Measurements from ENCODE around the gene MARK2.
A peak's percentile ranks its signal among the peaks of the same experiment; 100 is the strongest.
"Not testable (repeated sequence)": the region's sequence is repeated elsewhere in the genome, so short reads cannot be mapped to it uniquely, and the experiment has no call there.

Gene MARK2

GRCh38 chr11:63854696-63855095 lies 15.8 kb downstream of the MARK2 start:
- DNase-seq (ENCODE audit: low spot score), result no peak

GRCh38 chr11:63855975-63856374 lies 17.1 kb downstream of the MARK2 start:
- DNase-seq (ENCODE audit: low spot score), result no peak

- no peak for DNase-seq (ENCODE audit: low spot score)
Observed at GRCh38 chr11:63858628-63859550, 20.0 kb downstream of the MARK2 start.

- no peak for DNase-seq (ENCODE audit: low spot score)
Observed at GRCh38 chr11:63862923-63863322, 24.0 kb downstream of the MARK2 start.

- not testable (repeated sequence) for DNase-seq (ENCODE audit: low spot score)
Observed at GRCh38 chr11:63863620-63864019, 24.7 kb downstream of the MARK2 start.

GRCh38 chr11:63866211-63866610 lies 27.3 kb downstream of the MARK2 start:
- no peak for DNase-seq (ENCODE audit: low spot score)

- DNase-seq (ENCODE audit: low spot score), result no peak
Observed at GRCh38 chr11:63867511-63867910, 28.6 kb downstream of the MARK2 start.

GRCh38 chr11:63868399-63869064 lies 29.6 kb downstream of the MARK2 start:
- no peak for DNase-seq (ENCODE audit: low spot score)

- no peak for DNase-seq (ENCODE audit: low spot score)
Observed at GRCh38 chr11:63869171-63869591, 30.3 kb downstream of the MARK2 start.

GRCh38 chr11:63869683-63870082 lies 30.8 kb downstream of the MARK2 start:
- DNase-seq (ENCODE audit: low spot score), result no peak

- no peak for DNase-seq (ENCODE audit: low spot score)
Observed at GRCh38 chr11:63870351-63871140, 31.6 kb downstream of the MARK2 start.

- peak; percentile 92 for DNase-seq (ENCODE audit: low spot score)
Observed at GRCh38 chr11:63871962-63872799, 33.3 kb downstream of the MARK2 start.

GRCh38 chr11:63872800-63873197 lies 33.9 kb downstream of the MARK2 start:
- DNase-seq (ENCODE audit: low spot score), result no peak

GRCh38 chr11:63873311-63873710 lies 34.4 kb downstream of the MARK2 start:
- DNase-seq (ENCODE audit: low spot score), result no peak

GRCh38 chr11:63874511-63874910 lies 35.6 kb downstream of the MARK2 start:
- no peak for DNase-seq (ENCODE audit: low spot score)

GRCh38 chr11:63875506-63876065 lies 36.7 kb downstream of the MARK2 start:
- DNase-seq (ENCODE audit: low spot score), result no peak

- no peak for DNase-seq (ENCODE audit: low spot score)
Observed at GRCh38 chr11:63876616-63877015, 37.7 kb downstream of the MARK2 start.

- DNase-seq (ENCODE audit: low spot score), result no peak
Observed at GRCh38 chr11:63877658-63878241, 38.8 kb downstream of the MARK2 start.

GRCh38 chr11:63879598-63880402 lies 40.9 kb downstream of the MARK2 start:
- no peak for DNase-seq (ENCODE audit: low spot score)

- peak; percentile 70 for DNase-seq (ENCODE audit: low spot score)
Observed at GRCh38 chr11:63880403-63880790, 41.5 kb downstream of the MARK2 start.

All from globus pallidus (tissue), 1 donor.